Prostate gland (tissue), 2 donors: Measurements from ENCODE around the gene KCNJ1. TPM values are rescaled to one million over a fixed set of nuclear protein-coding genes. Genes with fewer than 3 reads are reported as not detected.

ENCODE experiments used
- DNase-seq: peaks from one replicate; pipeline ENCODE4 v3.0.0-alpha.2; 2019; ENCODE audit warnings: low spot score
- H3K27ac ChIP-seq, 2 donors: fragments of 200-600 bp; sonication (generic); 2 replicates each; pipeline ENCODE4 v1.5.1; 2017 to 2019
- H3K27me3 ChIP-seq: fragments of 200-600 bp; sonication (generic); replicated peaks from 2 replicates; pipeline ENCODE4 v1.5.1; 2019; ENCODE audit not compliant: insufficient read depth
- H3K36me3 ChIP-seq, 2 donors: fragments of 200-600 bp; sonication (generic); 1 replicate in 1 of 2; 2 replicates in 1 of 2; pipeline versions ENCODE4 v1.5.1 to v1.8.1; 2017 to 2019
- H3K4me1 ChIP-seq: fragments of 200-600 bp; sonication (generic); replicated peaks from 2 replicates; pipeline ENCODE4 v1.5.1; 2019
- H3K4me3 ChIP-seq, 2 donors: fragments of 200-600 bp; sonication (generic); 2 replicates each; pipeline ENCODE4 v1.5.1; 2017 to 2019
- H3K9me3 ChIP-seq: fragments of 200-600 bp; sonication (generic); 2 replicates; pipeline ENCODE4 v1.5.1; 2017
- CTCF ChIP-seq, 4 experiments: fragments of 200-600 bp in 2 of 4; fragments of 450-650 bp in 2 of 4; sonication (generic) in 2 of 4; IDR thresholded peaks; 1 replicate in 3 of 4; 2 replicates in 1 of 4; pipeline ENCODE4 v1.5.1; 2016 to 2019; ENCODE audit warnings: antibody characterized with exemption in 4 of 4, mild to moderate bottlenecking in 2 of 4, moderate library complexity in 2 of 4
- POLR2A ChIP-seq: fragments of 450-650 bp; IDR thresholded peaks from one replicate; pipeline ENCODE4 v1.6.1; 2016; ENCODE audit warnings: antibody characterized with exemption, mild to moderate bottlenecking
- POLR2AphosphoS5 ChIP-seq: sonication (generic); formaldehyde crosslinking; IDR thresholded peaks from one replicate; pipeline ENCODE4 v1.6.1; 2017; ENCODE audit warnings: antibody characterized with exemption
- WGBS: methylation state at CpG from one replicate; pipeline ENCODE4 v1.1.5; 2018; 5-methylcytosine and 5-hydroxymethylcytosine counted together
- intact Hi-C: fragments of 100-400 bp; cut with DNase I; formaldehyde crosslinking; loops from one replicate; pipeline ENCODE4 v1.14.2; 2022
- total RNA-seq, 2 donors: library from RNA; depleted of rRNA; stranded (reverse); fragments of >200 nt; gene quantifications; one replicate each; pipeline ENCODE4 v1.1.0, GENCODE V29; 2016

KCNJ1 gene
- total RNA-seq, 2 donors from 2014 or later: not detected

- no peak for DNase-seq
- Histone ChIP-seq H3K4me1 (no peaks in the 10 kb centered on the region), H3K36me3 (no peaks in the 10 kb centered on the region), H3K4me3 (no peak overlapping the region), H3K27ac (no peak overlapping the region), H3K27me3 (no peaks in the 10 kb centered on the region), H3K9me3 (no peaks in the 10 kb centered on the region)
- TF ChIP-seq CTCF (IDR thresholded peaks at IDR 0.05) (no peak), POLR2A (no peak), POLR2AphosphoS5 (no peak)
- 74% methylated on average over 3 of the region's 3 CpGs for WGBS
- intact Hi-C loops: loop anchor here (5.0 kb wide), 4 partner anchors 540 to 800 kb away; no protein-coding TSS in a partner anchor
Observed at GRCh38 chr11:128832121-128832497, 35.0 kb downstream of the KCNJ1 start.

GRCh38 chr11:128831174-128832120 lies 35.6 kb downstream of the KCNJ1 start:
- peak; percentile 69 for DNase-seq
- no peak overlapping the region for H3K4me3 ChIP-seq
- no peaks in the 10 kb centered on the region for H3K27me3 ChIP-seq
- no peak for TF ChIP-seq POLR2A
- peak; percentile 71 to 97 (median 88) for TF ChIP-seq CTCF (IDR thresholded peaks at IDR 0.05)
- no peaks in the 10 kb centered on the region for H3K9me3 ChIP-seq
- no peak overlapping the region for H3K27ac ChIP-seq
- no peaks in the 10 kb centered on the region for H3K36me3 ChIP-seq
- WGBS: 39% methylated on average over 14 of the region's 14 CpGs
- no peaks in the 10 kb centered on the region for H3K4me1 ChIP-seq
- intact Hi-C loops: loop anchor here (2.0 to 5.0 kb wide), 5 partner anchors 199 to 799 kb away; no protein-coding TSS in a partner anchor

- no peaks in the 10 kb centered on the region for H3K9me3 ChIP-seq
- no peaks in the 10 kb centered on the region for H3K27me3 ChIP-seq
- TF ChIP-seq POLR2A (no peak), CTCF (IDR thresholded peaks at IDR 0.05) (no peak), POLR2AphosphoS5 (no peak)
- no peak for DNase-seq
- H3K4me1 ChIP-seq: no peaks in the 10 kb centered on the region
- H3K27ac ChIP-seq: no peak overlapping the region
- H3K36me3 ChIP-seq: no peaks in the 10 kb centered on the region
- 95% methylated on average over 11 of the region's 11 CpGs for WGBS
- intact Hi-C loops: loop anchor here (2.0 to 5.0 kb wide), 5 partner anchors 198 to 798 kb away; no protein-coding TSS in a partner anchor
- no peak overlapping the region for H3K4me3 ChIP-seq
Observed at GRCh38 chr11:128830290-128831173, 36.6 kb downstream of the KCNJ1 start.

- no peak for DNase-seq
- intact Hi-C loops: no loop called here
- H3K27me3 ChIP-seq: no peaks in the 10 kb centered on the region
- H3K27ac ChIP-seq: no peak overlapping the region
- no peaks in the 10 kb centered on the region for H3K9me3 ChIP-seq
- H3K4me3 ChIP-seq: no peak overlapping the region
- no peaks in the 10 kb centered on the region for H3K4me1 ChIP-seq
- TF ChIP-seq POLR2AphosphoS5 (no peak), POLR2A (no peak), CTCF (IDR thresholded peaks at IDR 0.05) (no peak)
- no peaks in the 10 kb centered on the region for H3K36me3 ChIP-seq
- WGBS: 81% methylated on average over 4 of the region's 4 CpGs
Observed at GRCh38 chr11:128828350-128828749, 38.7 kb downstream of the KCNJ1 start.
